GM12801 (cell line): ENCODE data around the gene MCTP1.

ENCODE experiments used
- TF ChIP-seq, protein P1 (sequence below): IDR thresholded peaks from one replicate; pipeline ENCODE4 v1.5.1; 2011; ENCODE audit warnings: control low read depth; ENCODE audit not compliant: insufficient read length; ENCODE audit errors: extremely low read depth

MCTP1 gene

DNA sequence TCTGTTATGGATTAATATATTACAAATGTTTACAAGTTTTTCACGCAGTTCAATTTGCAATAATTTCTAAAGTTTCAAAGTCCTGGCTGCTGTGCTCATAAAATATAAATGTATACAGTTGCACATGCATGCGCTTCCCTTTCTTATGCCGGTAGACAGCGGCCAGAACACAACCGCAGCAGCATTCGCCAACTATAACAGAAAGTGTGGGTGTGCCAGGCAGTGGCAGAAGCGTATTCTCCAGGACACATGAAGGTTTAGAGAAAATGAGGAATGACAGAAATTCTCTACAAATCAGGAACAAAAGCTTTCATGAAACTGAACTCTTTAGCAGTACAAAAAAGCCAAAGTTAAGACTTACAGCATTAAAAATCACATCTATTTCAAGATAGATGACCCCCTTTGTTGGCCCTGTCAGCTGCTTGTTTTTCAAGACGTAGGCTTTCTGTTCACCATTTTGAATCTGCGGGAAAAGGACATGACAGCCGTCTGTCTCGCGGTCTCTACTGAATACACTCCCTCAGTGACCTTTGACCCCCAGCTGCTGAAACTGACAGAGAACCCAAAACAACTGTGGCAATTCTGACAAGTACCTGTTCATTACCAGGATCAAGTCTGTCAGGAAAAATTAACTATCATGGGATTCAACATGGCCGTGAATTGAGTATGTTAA lies 414.2 kb downstream of the MCTP1 start:
- TF ChIP-seq, protein P1, sequence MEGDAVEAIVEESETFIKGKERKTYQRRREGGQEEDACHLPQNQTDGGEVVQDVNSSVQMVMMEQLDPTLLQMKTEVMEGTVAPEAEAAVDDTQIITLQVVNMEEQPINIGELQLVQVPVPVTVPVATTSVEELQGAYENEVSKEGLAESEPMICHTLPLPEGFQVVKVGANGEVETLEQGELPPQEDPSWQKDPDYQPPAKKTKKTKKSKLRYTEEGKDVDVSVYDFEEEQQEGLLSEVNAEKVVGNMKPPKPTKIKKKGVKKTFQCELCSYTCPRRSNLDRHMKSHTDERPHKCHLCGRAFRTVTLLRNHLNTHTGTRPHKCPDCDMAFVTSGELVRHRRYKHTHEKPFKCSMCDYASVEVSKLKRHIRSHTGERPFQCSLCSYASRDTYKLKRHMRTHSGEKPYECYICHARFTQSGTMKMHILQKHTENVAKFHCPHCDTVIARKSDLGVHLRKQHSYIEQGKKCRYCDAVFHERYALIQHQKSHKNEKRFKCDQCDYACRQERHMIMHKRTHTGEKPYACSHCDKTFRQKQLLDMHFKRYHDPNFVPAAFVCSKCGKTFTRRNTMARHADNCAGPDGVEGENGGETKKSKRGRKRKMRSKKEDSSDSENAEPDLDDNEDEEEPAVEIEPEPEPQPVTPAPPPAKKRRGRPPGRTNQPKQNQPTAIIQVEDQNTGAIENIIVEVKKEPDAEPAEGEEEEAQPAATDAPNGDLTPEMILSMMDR: no peak

DNA sequence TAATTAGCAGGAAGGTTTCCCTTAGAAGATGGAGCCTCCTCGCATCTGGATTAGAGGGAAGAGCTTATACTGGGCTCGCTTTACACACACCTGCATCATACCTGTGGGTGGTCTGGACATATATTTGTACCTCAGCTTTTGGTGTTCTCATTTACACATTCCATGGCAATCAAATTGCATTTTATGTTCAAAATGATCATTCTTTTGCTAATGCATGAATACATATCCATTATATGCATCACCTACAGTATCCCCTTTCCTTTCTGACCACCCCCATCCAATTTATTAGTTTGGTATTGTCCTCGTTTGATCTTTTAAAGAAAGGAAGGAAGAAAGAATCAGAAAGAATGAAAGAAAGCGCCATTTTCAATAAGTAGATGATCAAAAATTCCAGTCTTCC lies 415.0 kb downstream of the MCTP1 start:
- TF ChIP-seq, protein P1: no peak

DNA sequence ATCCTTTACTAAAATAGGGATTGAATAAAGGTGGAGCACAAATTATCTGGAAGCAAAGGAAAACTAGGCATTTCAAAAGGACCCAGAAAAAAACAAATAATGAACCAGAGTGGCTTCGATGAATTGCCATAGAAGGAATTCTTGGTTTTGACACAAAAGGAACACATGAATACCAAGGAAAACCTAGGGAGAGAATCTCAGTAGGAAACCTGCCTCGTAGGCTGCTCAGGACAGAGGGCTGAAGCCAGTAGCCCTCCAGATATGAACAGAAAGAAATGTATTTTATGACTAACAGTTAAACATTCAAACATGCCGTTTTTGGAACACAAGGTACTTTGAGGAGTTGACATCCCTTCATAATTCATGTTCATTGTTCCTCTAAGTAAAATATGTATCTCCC lies 420.9 kb downstream of the MCTP1 start:
- TF ChIP-seq, protein P1: no peak

DNA sequence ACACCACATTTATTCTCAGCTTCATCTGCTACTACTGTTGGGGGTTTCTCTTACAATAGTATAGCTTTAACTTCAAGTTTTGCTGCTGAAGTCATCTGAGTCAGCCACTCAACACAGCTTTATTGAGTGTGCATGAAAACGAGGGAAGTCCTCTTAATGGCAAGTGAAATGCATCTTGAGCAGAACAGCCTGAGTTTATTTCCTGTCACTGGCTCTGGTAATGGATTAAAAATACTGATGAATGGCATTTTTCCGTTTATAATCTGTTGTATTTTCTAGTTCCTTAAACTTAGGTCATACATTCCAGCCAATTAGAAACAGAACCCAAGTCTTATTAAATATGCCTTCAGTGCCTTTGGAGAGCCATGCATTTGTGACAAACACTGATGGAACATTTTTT lies 427.8 kb downstream of the MCTP1 start:
- TF ChIP-seq, protein P1: no peak

DNA sequence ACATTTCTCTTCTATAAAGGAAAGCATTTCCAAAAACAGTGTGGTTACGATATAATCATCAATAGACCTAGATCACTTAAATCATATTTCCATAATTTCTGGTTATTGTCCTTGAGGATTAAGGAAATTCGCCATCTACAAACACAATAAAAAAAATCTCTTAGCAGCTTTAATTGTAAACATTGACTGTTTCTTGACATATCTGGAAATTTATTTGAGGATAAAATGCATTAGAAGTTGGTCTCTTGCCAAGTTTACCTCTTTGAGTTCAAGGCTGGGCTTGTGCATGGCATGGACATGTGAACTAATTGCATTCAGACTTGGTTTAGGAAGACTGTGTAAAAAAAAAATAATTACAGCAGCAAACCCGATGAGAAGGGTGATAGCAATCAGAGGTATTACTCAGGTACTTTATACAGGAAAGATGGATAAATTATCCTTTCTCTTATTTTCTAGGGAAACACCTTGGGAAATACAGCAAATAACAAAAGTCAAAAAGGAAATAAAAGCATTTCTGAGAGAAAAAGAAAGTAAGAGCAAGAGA lies 428.6 kb downstream of the MCTP1 start:
- TF ChIP-seq, protein P1: no peak

DNA sequence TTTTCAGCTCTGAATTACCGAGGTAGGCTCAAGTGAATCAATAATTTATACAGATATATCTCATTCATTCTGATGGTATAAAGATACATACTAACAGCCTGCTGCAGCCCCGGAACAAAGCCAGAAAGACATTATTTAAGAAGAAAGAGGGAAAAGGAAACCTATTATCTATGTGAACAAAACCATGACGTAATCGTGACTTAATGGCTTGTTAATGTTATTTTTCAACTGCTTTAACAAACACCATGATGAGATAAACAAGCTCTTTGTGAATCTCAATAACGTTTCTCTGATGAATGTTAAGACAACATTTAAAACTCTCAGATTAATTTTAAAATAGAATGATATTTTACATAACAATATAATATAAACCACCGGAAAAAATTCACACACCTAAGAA lies 429.4 kb downstream of the MCTP1 start:
- TF ChIP-seq, protein P1: no peak

DNA sequence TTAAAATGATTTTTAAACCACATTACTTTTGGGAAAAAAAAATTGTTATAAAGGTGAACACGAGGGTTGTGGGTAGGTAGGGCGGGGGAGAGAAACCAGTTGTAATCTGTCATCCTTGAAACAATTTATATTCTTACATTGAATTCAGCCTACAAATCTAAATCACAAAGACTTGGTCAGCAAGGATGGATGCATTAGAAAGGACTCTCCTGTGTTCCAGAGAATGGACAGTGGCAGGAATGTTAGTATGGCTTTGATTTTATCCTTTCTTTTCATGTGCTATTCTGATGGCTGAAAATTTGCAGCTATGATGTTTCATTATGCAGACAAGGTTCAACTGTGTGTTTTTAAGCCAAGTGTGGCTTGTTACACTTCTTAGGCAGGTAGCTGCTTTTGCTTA lies 431.8 kb downstream of the MCTP1 start:
- TF ChIP-seq, protein P1: no peak
